GM18508 (cell line): ENCODE measurements around the gene DNPEP.

Experiments used
- ATAC-seq: cut with Tn5 transposase; IDR thresholded peaks from one replicate; pipeline ENCODE4 v1.9.1; 2021; ENCODE audit warnings: moderate number of reproducible peaks; ENCODE audit not compliant: insufficient read depth, unreplicated experiment

DNPEP gene

DNA sequence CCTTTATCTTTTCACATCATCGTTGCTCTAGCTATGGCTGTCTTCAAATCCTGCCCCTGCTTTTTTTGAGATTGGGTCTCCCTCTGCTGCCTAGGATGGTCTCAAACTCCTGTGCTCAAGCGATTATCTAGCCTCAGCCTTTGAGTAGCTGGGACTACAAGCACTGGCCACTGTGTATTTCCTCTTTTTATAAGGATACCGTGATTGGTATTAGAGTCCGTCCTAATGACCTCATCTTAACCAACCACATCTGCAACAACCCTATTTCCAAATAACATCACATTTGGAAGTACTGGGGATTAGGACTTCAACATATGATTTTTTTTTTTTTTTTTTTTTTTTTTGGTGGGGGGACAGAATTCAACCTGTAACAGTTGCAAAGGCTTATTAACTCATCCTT, 64.3 kb downstream of the DNPEP start:
- ATAC-seq, result no peak
